SK-N-SH (cell line): ENCODE measurements around the gene IQGAP2. TPM values are rescaled to one million over a fixed set of nuclear protein-coding genes. Genes with fewer than 3 reads are reported as not detected.
A peak's percentile ranks its signal among the peaks of the same experiment; 100 is the strongest.

Experiments used
- CTCF ChIA-PET: fragments of 300-600, 350-600 bp; formaldehyde crosslinking; extraction: SDS; loops from one replicate; lab custom pipeline; 2021; lab: Yijun Ruan, JAX
- POLR2A ChIA-PET: fragments of 350-600 bp; sonication (Branson Sonifier 250); formaldehyde crosslinking; extraction: SDS; loops from one replicate; lab custom pipeline; 2020; ENCODE audit warnings: antibody characterized with exemption, inconsistent platforms; lab: Yijun Ruan, JAX
- DNase-seq: peaks from one replicate; pipeline ENCODE4 v3.0.0; 2012
- H2AFZ ChIP-seq: fragments of 200-600 bp; sonication (generic); 2 replicates; pipeline ENCODE4 v1.8.1; 2016; ENCODE audit warnings: antibody characterized with exemption, mild to moderate bottlenecking, low read depth
- H3F3A ChIP-seq: fragments of 200-600 bp; sonication (generic); replicated peaks from 2 replicates; pipeline ENCODE3; 2016; ENCODE audit warnings: antibody characterized with exemption, mild to moderate bottlenecking; ENCODE audit not compliant: insufficient read depth
- H3K27ac ChIP-seq, 2 experiments: fragments of 200-500 bp in 1 of 2; fragments of 200-600 bp in 1 of 2; sonication (Bioruptor generic) in 1 of 2; sonication (generic), shearing (Covaris generic) in 1 of 2; 2 replicates each; pipeline versions ENCODE4 v1.5.1 to v1.6.1; 2014 to 2016; ENCODE audit warnings: low read depth in 2 of 2, inconsistent platforms in 1 of 2, low read length in 1 of 2, mild to moderate bottlenecking in 1 of 2, mixed read lengths in 1 of 2
- H3K27me3 ChIP-seq: fragments of 200-600 bp; sonication (generic), shearing (Covaris generic); 2 replicates; pipeline ENCODE4 v1.6.1; 2016; ENCODE audit warnings: mixed run types; ENCODE audit not compliant: insufficient read depth
- H3K36me3 ChIP-seq, 2 experiments: fragments of 200-500 bp in 1 of 2; fragments of 200-600 bp in 1 of 2; sonication (Bioruptor generic) in 1 of 2; sonication (generic) in 1 of 2; replicated peaks in 1 of 2; 2 replicates each; pipeline versions ENCODE3 to v1.5.1; 2014 to 2016; ENCODE audit warnings: low read length in 1 of 2, mild to moderate bottlenecking in 1 of 2; ENCODE audit not compliant: insufficient read depth in 2 of 2, control insufficient read depth in 1 of 2
- H3K4me1 ChIP-seq, 2 experiments: fragments of 200-500 bp in 1 of 2; fragments of 200-600 bp in 1 of 2; sonication (Bioruptor generic) in 1 of 2; sonication (generic), shearing (Covaris generic) in 1 of 2; 2 replicates each; pipeline versions ENCODE4 v1.5.1 to v1.6.1; 2014 to 2016; ENCODE audit warnings: low read depth in 1 of 2, low read length in 1 of 2, mixed run types in 1 of 2; ENCODE audit not compliant: insufficient read depth in 2 of 2, control insufficient read depth in 1 of 2
- H3K4me2 ChIP-seq: fragments of 200-600 bp; sonication (generic), shearing (Covaris generic); 2 replicates; pipeline ENCODE4 v1.6.1; 2017; ENCODE audit warnings: mixed run types
- H3K4me3 ChIP-seq, 2 experiments: fragments of 200-500 bp in 1 of 2; fragments of 200-600 bp in 1 of 2; sonication (Bioruptor generic) in 1 of 2; sonication (generic), shearing (Covaris generic) in 1 of 2; 2 replicates each; pipeline versions ENCODE4 v1.5.1 to v1.8.1; 2014 to 2016; ENCODE audit warnings: low read depth in 2 of 2, inconsistent platforms in 1 of 2, low read length in 1 of 2, mild to moderate bottlenecking in 1 of 2, mixed read lengths in 1 of 2, moderate library complexity in 1 of 2
- H3K79me2 ChIP-seq: fragments of 200-600 bp; sonication (generic); 2 replicates; pipeline ENCODE4 v1.8.1; 2017; ENCODE audit warnings: mild to moderate bottlenecking; ENCODE audit not compliant: insufficient read depth
- H3K9ac ChIP-seq: fragments of 200-600 bp; sonication (generic); 2 replicates; pipeline ENCODE4 v1.6.1; 2017; ENCODE audit warnings: mixed run types
- H3K9me2 ChIP-seq: fragments of 200-600 bp; sonication (generic); 2 replicates; pipeline ENCODE4 v1.6.1; 2017; ENCODE audit warnings: mixed run types
- H3K9me3 ChIP-seq: fragments of 200-600 bp; sonication (generic); 2 replicates; pipeline ENCODE4 v1.6.1; 2017; ENCODE audit warnings: mixed run types, mild to moderate bottlenecking, moderate library complexity
- H4K20me1 ChIP-seq: fragments of 200-600 bp; sonication (generic); 2 replicates; pipeline ENCODE4 v1.6.1; 2017; ENCODE audit warnings: mild to moderate bottlenecking, mixed run types; ENCODE audit not compliant: insufficient read depth
- CHD2 ChIP-seq: fragments of 150-350 bp; IDR thresholded peaks from 2 replicates; pipeline ENCODE4 v1.6.1; 2018; ENCODE audit warnings: low read length; ENCODE audit not compliant: partially characterized antibody
- ELF1 ChIP-seq: IDR thresholded peaks from 2 replicates; pipeline ENCODE4 v1.4.0; 2012
- FOSL2 ChIP-seq: IDR thresholded peaks from 2 replicates; pipeline ENCODE4 v1.4.0; 2012; ENCODE audit warnings: low read depth, mild to moderate bottlenecking, moderate library complexity, borderline replicate concordance
- GATA2 ChIP-seq: sonication (generic); formaldehyde crosslinking; IDR thresholded peaks from 2 replicates; pipeline ENCODE4 v1.5.0; 2020; ENCODE audit warnings: mild to moderate bottlenecking, missing genetic modification reagents
- MEF2A ChIP-seq: IDR thresholded peaks from 2 replicates; pipeline ENCODE4 v1.4.0; 2012; ENCODE audit warnings: low read depth, borderline replicate concordance
- NFIC ChIP-seq: IDR thresholded peaks from 2 replicates; pipeline ENCODE4 v1.4.0; 2012; ENCODE audit warnings: borderline replicate concordance
- PBX3 ChIP-seq: IDR thresholded peaks from 2 replicates; pipeline ENCODE4; 2012
- POLR2AphosphoS5 ChIP-seq: IDR thresholded peaks from 2 replicates; pipeline ENCODE4 v1.6.1; 2012; ENCODE audit warnings: low read depth, low read length
- RAD21 ChIP-seq: IDR thresholded peaks from 2 replicates; pipeline ENCODE4 v1.6.1; 2012; ENCODE audit warnings: mild to moderate bottlenecking, low read length
- RFX5 ChIP-seq: IDR thresholded peaks from 2 replicates; pipeline ENCODE4 v1.6.1; 2012; ENCODE audit warnings: mild to moderate bottlenecking, improper control_type of control experiment, low read length
- RXRA ChIP-seq: IDR thresholded peaks from 2 replicates; pipeline ENCODE4 v1.4.0; 2012; ENCODE audit warnings: low read depth, mild to moderate bottlenecking, borderline replicate concordance
- TCF12 ChIP-seq: IDR thresholded peaks from 2 replicates; pipeline ENCODE4 v1.4.0; 2012
- USF1 ChIP-seq: IDR thresholded peaks from 2 replicates; pipeline ENCODE4 v1.4.0; 2012; ENCODE audit warnings: low read depth, borderline replicate concordance
- USF2 ChIP-seq: fragments of 150-350 bp; IDR thresholded peaks from 2 replicates; pipeline ENCODE4 v1.6.1; 2017; ENCODE audit warnings: antibody characterized with exemption, low read length, low read depth, borderline replicate concordance
- WGBS: methylation state at CpG from one replicate; pipeline ENCODE4 v1.1.6; 2017; ENCODE audit warnings: low lambda C conversion rate; 5-methylcytosine and 5-hydroxymethylcytosine counted together
- polyA plus RNA-seq, 3 experiments: library from polyadenylated mRNA; depleted of rRNA; stranded (reverse); fragments of >200 nt; gene quantifications; 2 replicates each; pipeline ENCODE4 v1.2.3, GENCODE V29; 2012

IQGAP2 gene
- polyA plus RNA-seq, 1 of the 3 experiments (the other 2 are of a cell fraction), result 2.1 TPM

GRCh38 chr5:76701298-76701697, 298.2 kb downstream of the IQGAP2 start (continued):
- TF ChIP-seq NFIC (peak; percentile 83), TCF12 (peak; percentile 72), CHD2 (no peak), USF1 (no peak)
- TF ChIP-seq, all 33 proteins: peak for 7

- Histone ChIP-seq H3K9ac (no peak overlapping the region), H3K9me3 (no peaks in the 10 kb centered on the region), H3K27ac (no peak overlapping the region), H3K4me3 (no peak overlapping the region), H3K79me2 (no peaks in the 10 kb centered on the region), H3K9me2 (no peaks in the 10 kb centered on the region), H3K27me3 (no peaks in the 10 kb centered on the region), H2AFZ (no peak overlapping the region), H3F3A (peaks cover 5% of the 10 kb centered on the region), H3K36me3 (no peaks in the 10 kb centered on the region), H4K20me1 (no peaks in the 10 kb centered on the region), H3K4me1 (peaks cover 4 to 17% of the 10 kb centered on the region in 2 experiments; a peak in 3 of 4 replicates), H3K4me2 (no peak overlapping the region)
- TF ChIP-seq FOSL2, result peak; percentile 5; the same call in 1 of the 2 replicates
- no peak for TF ChIP-seq RAD21
- no peak for TF ChIP-seq USF2
- TF ChIP-seq GATA2, result 0 out of 2 replicates have a peak, but pooled peaks have one; percentile 23
- TF ChIP-seq POLR2AphosphoS5, result no peak
- no peak for TF ChIP-seq RFX5
- no peak for TF ChIP-seq RXRA
- no peak for TF ChIP-seq ELF1
- ChIA-PET CTCF (interaction anchor here (0.9 to 2.5 kb wide), 6 partner anchors 11 to 529 kb away, joined by 3 to 18 read pairs (median 4); partner anchors contain the start of gene F2R), POLR2A (interaction anchor here (0.8 kb wide), 1 partner anchor 35 kb away, joined by 3 read pairs; no protein-coding TSS in a partner anchor)
- peak; percentile 58 for DNase-seq
- 34% methylated on average over 2 of the region's 2 CpGs for WGBS
Observed at GRCh38 chr5:76703707-76704106, 300.6 kb downstream of the IQGAP2 start.

GRCh38 chr5:76704131-76704663, 301.1 kb downstream of the IQGAP2 start:
- no peak overlapping the region for H3K4me3 ChIP-seq
- CTCF ChIA-PET, result interaction anchor here (0.8 to 2.5 kb wide), 7 partner anchors 11 to 529 kb away, joined by 3 to 18 read pairs (median 3); partner anchors contain the start of gene F2R
- no peak overlapping the region for H3K9ac ChIP-seq
- H2AFZ ChIP-seq, result no peak overlapping the region
- no peaks in the 10 kb centered on the region for H3K36me3 ChIP-seq
- no peaks in the 10 kb centered on the region for H3K9me3 ChIP-seq
- H3K9me2 ChIP-seq, result no peaks in the 10 kb centered on the region
- H3K4me1 ChIP-seq, result peaks cover 4 to 22% of the 10 kb centered on the region in 2 experiments; a peak in 3 of 4 replicates
- no peaks in the 10 kb centered on the region for H3K79me2 ChIP-seq
- POLR2A ChIA-PET, result interaction anchor here (0.8 kb wide), 1 partner anchor 35 kb away, joined by 3 read pairs; no protein-coding TSS in a partner anchor
- no peaks in the 10 kb centered on the region for H4K20me1 ChIP-seq
- TF ChIP-seq PBX3 (no peak), MEF2A (no peak)
- no peak for DNase-seq
- no peak overlapping the region for H3K27ac ChIP-seq
- H3K27me3 ChIP-seq, result no peaks in the 10 kb centered on the region
- peaks cover 5% of the 10 kb centered on the region for H3F3A ChIP-seq
- H3K4me2 ChIP-seq, result no peak overlapping the region
